Adrenal gland (tissue), 12 donors: ENCODE measurements around the gene TMEM179. TPM values are rescaled to one million over a fixed set of nuclear protein-coding genes. Genes with fewer than 3 reads are reported as not detected.
A peak's percentile ranks its signal among the peaks of the same experiment; 100 is the strongest.
"Not testable (repeated sequence)": the region's sequence is repeated elsewhere in the genome, so short reads cannot be mapped to it uniquely, and the experiment has no call there.

Experiments used
- DNase-seq, 7 donors: peaks; one replicate each; pipeline ENCODE4 v3.0.0-alpha.2; 2019 to 2020
- H3K27ac ChIP-seq, 5 donors: fragments of 200-600 bp; sonication (generic) in 4 of 5; 1 replicate in 3 of 5; 2 replicates in 2 of 5; pipeline versions ENCODE4 v1.5.1 to v1.8.0; 2016 to 2020; ENCODE audit warnings: mild to moderate bottlenecking in 1 of 5
- H3K27me3 ChIP-seq: fragments of 200-600 bp; 2 replicates; pipeline ENCODE4 v1.8.0; 2021
- H3K36me3 ChIP-seq, 2 donors: fragments of 200-600 bp; replicated peaks in 1 of 2; 1 replicate in 1 of 2; 2 replicates in 1 of 2; pipeline versions ENCODE4 v1.5.1 to v1.8.0; 2018 to 2022
- H3K4me1 ChIP-seq, 2 donors: fragments of 200-600 bp; replicated peaks in 1 of 2; 1 replicate in 1 of 2; 2 replicates in 1 of 2; pipeline versions ENCODE4 v1.5.1 to v1.8.0; 2018 to 2021
- H3K4me3 ChIP-seq, 4 donors: fragments of 200-600 bp; sonication (generic) in 3 of 4; one replicate each; pipeline ENCODE4 v1.5.1; 2016 to 2018
- H3K9me3 ChIP-seq, 3 donors: fragments of 200-600 bp; sonication (generic) in 1 of 3; replicated peaks in 1 of 3; 1 replicate in 2 of 3; 2 replicates in 1 of 3; pipeline versions ENCODE4 v1.5.1 to v1.8.0; 2016 to 2021
- CTCF ChIP-seq, 6 experiments: fragments of 450-650 bp in 4 of 6; fragments of 200-600 bp in 2 of 6; sonication (generic) in 1 of 6; IDR thresholded peaks; 1 replicate in 5 of 6; 2 replicates in 1 of 6; pipeline versions ENCODE4 v1.5.1 to v1.8.0; 2016 to 2021; ENCODE audit warnings: antibody characterized with exemption in 6 of 6, mild to moderate bottlenecking in 2 of 6, moderate library complexity in 1 of 6
- POLR2A ChIP-seq, 2 donors: fragments of 450-650 bp; IDR thresholded peaks; one replicate each; pipeline ENCODE4 v1.6.1; 2017; ENCODE audit warnings: antibody characterized with exemption in 2 of 2, mild to moderate bottlenecking in 2 of 2, moderate library complexity in 1 of 2
- WGBS, 4 donors: extraction: QIAGEN DNeasy Blood & Tissue Kit in 2 of 4; methylation state at CpG; one replicate each; pipeline versions ENCODE4 v1.1.5 to v1.1.7; 2013 to 2017; 5-methylcytosine and 5-hydroxymethylcytosine counted together
- intact Hi-C, 2 donors: fragments of 100-400 bp; cut with DNase I; formaldehyde crosslinking; loops; one replicate each; pipeline versions ENCODE4 v1.14.1 to v1.15.0; 2022 to 2023
- polyA plus RNA-seq, 3 donors: library from polyadenylated mRNA; stranded (reverse); fragments of 200-250 nt in 2 of 3; fragments of 350-450 nt in 1 of 3; fragmentation: Illumina TruSeq in 1 of 3; extraction: RNeasy Lipid Tissue Mini Kit (QIAGEN cat#74804) in 1 of 3; gene quantifications; one replicate each; pipeline ENCODE4 v1.2.3, GENCODE V29; 2013 to 2014
- total RNA-seq, 9 donors: library from RNA; depleted of rRNA in 4 of 9; stranded (reverse); fragments of >200 nt in 4 of 9; fragments of 120-200 nt in 1 of 9; fragmentation: NEBNext Ultra II Directional in 1 of 9; extraction: Animal tissue kit (Norgen Biotek cat#: 25700) in 1 of 9; gene quantifications; one replicate each; pipeline versions ENCODE4 v1.1.0 to v1.2.4, GENCODE V29; 2013 to 2023
- donor health status: healthy with polysubstance abuse.
- donor health status: Bipolar disorder and iron deficiency.
- donor health status: DM: yes; HTN: yes; CAD: no.
- donor health status: DM: no; HTN: no; CAD: no.
- donor health status: DM: no; HTN: no; CAD: no.
- donor health status: DM: yes; HTN: yes; CAD: no.

The TMEM179 gene
- total and polyA plus RNA-seq, 12 donors = 4.3 to 76.7 (median 13.2) TPM

GRCh38 chr14:104582662-104583061 lies 21.9 kb downstream of the TMEM179 start:
- Histone ChIP-seq H3K36me3 (no peaks in the 10 kb centered on the region), H3K27ac (peak overlapping the region in 3 of 5 donors; percentile 13 to 84 (median 41)), H3K27me3 (no peaks in the 10 kb centered on the region), H3K9me3 (no peaks in the 10 kb centered on the region), H3K4me3 (no peak overlapping the region), H3K4me1 (peaks cover 0 to 14% of the 10 kb centered on the region in 2 donors)
- peak in 6 of 7 donors; percentile 25 to 78 (median 52) for DNase-seq
- no peak for TF ChIP-seq CTCF (IDR thresholded peaks at IDR 0.05)
- TF ChIP-seq POLR2A (IDR thresholded peaks at IDR 0.05) = no peak
- intact Hi-C loops = no loop called here
- WGBS, 4 donors = 30 to 61% (median 57%) methylated on average over 4 to 12 of the region's 12 CpGs

GRCh38 chr14:104582005-104582404 lies 22.6 kb downstream of the TMEM179 start:
- Histone ChIP-seq H3K36me3 (no peaks in the 10 kb centered on the region), H3K27ac (peak overlapping the region in 3 of 5 donors; percentile 13 to 84 (median 41))

GRCh38 chr14:104581521-104581920 lies 23.1 kb downstream of the TMEM179 start:
- no peak for DNase-seq
- Histone ChIP-seq H3K4me3 (no peak overlapping the region), H3K4me1 (peaks cover 0 to 14% of the 10 kb centered on the region in 2 donors), H3K36me3 (no peaks in the 10 kb centered on the region), H3K9me3 (no peaks in the 10 kb centered on the region), H3K27ac (peak overlapping the region in 2 of 5 donors; percentile 41 to 84), H3K27me3 (no peaks in the 10 kb centered on the region)
- intact Hi-C loops = no loop called here
- 80 to 86% (median 80%) methylated on average over 1 to 9 of the region's 9 CpGs; no CpG with 5 or more reads in 1 of the 4 donors for WGBS, 4 donors
- TF ChIP-seq POLR2A (IDR thresholded peaks at IDR 0.05) (no peak), CTCF (IDR thresholded peaks at IDR 0.05) (no peak)

More at GRCh38 chr14:104582005-104582404, 22.6 kb downstream of the TMEM179 start:
- WGBS, 4 donors = 63 to 84% (median 75%) methylated on average over 12 to 20 of the region's 20 CpGs
- DNase-seq = no peak
- H3K4me1 ChIP-seq = peaks cover 0 to 14% of the 10 kb centered on the region in 2 donors
- intact Hi-C loops = no loop called here
- H3K4me3 ChIP-seq = no peak overlapping the region
- H3K9me3 ChIP-seq = no peaks in the 10 kb centered on the region
- TF ChIP-seq CTCF (IDR thresholded peaks at IDR 0.05) = no peak
- no peak for TF ChIP-seq POLR2A (IDR thresholded peaks at IDR 0.05)
- H3K27me3 ChIP-seq = no peaks in the 10 kb centered on the region

- 48 to 90% (median 60%) methylated on average over 2 to 9 of the region's 9 CpGs; no CpG with 5 or more reads in 1 of the 4 donors for WGBS, 4 donors
- Histone ChIP-seq H3K27ac (peak overlapping the region in 2 of 5 donors; percentile 41 to 84), H3K27me3 (no peaks in the 10 kb centered on the region), H3K4me3 (no peak overlapping the region), H3K36me3 (no peaks in the 10 kb centered on the region), H3K4me1 (peaks cover 0 to 14% of the 10 kb centered on the region in 2 donors), H3K9me3 (no peaks in the 10 kb centered on the region)
- peak; percentile 27 to 86 (median 55) for DNase-seq
- intact Hi-C loops = no loop called here
- TF ChIP-seq POLR2A (IDR thresholded peaks at IDR 0.05) (no peak), CTCF (IDR thresholded peaks at IDR 0.05) (no peak)
Observed at GRCh38 chr14:104580961-104581360, 23.6 kb downstream of the TMEM179 start.

- Histone ChIP-seq H3K4me1 (peaks cover 0 to 14% of the 10 kb centered on the region in 2 donors), H3K27ac (peak overlapping the region in 2 of 5 donors; percentile 34 to 84)
- intact Hi-C loops, DNase-seq, H3K36me3 ChIP-seq, H3K9me3 ChIP-seq, H3K27me3 ChIP-seq, H3K4me3 ChIP-seq: not testable (repeated sequence)
- WGBS, 4 donors = 71 to 84% (median 78%) methylated on average over 4 to 6 of the region's 6 CpGs
Observed at GRCh38 chr14:104579939-104580338, 24.6 kb downstream of the TMEM179 start.
